Stimulated activated naive CD8-positive, alpha-beta T cell treated with anti-CD3 and anti-CD28 coated beads, Interleukin-15, Interleukin-2, amounts not matched to agents 100 ng/mL and 50 ng/mL, for 24 hours (primary cell): ENCODE data around the gene ARHGEF7.

Experiments used
- H3K27ac Mint-ChIP-seq: one replicate; pipeline ENCODE4 v1.8.0; 2021; ENCODE audit warnings: mild to moderate bottlenecking, mixed read lengths
- H3K27me3 Mint-ChIP-seq: one replicate; pipeline ENCODE4 v1.8.0; 2021; ENCODE audit warnings: mixed read lengths
- H3K36me3 Mint-ChIP-seq: one replicate; pipeline ENCODE4 v1.8.0; 2021; ENCODE audit warnings: low read depth, mixed read lengths
- H3K4me1 Mint-ChIP-seq: one replicate; pipeline ENCODE4 v1.8.0; 2021; ENCODE audit warnings: low read depth, mixed read lengths
- H3K4me3 Mint-ChIP-seq: one replicate; pipeline ENCODE4 v1.8.0; 2021; ENCODE audit warnings: mild to moderate bottlenecking, mixed read lengths
- H3K9me3 Mint-ChIP-seq: one replicate; pipeline ENCODE4 v1.8.0; 2021; ENCODE audit warnings: mixed read lengths

The ARHGEF7 gene

DNA sequence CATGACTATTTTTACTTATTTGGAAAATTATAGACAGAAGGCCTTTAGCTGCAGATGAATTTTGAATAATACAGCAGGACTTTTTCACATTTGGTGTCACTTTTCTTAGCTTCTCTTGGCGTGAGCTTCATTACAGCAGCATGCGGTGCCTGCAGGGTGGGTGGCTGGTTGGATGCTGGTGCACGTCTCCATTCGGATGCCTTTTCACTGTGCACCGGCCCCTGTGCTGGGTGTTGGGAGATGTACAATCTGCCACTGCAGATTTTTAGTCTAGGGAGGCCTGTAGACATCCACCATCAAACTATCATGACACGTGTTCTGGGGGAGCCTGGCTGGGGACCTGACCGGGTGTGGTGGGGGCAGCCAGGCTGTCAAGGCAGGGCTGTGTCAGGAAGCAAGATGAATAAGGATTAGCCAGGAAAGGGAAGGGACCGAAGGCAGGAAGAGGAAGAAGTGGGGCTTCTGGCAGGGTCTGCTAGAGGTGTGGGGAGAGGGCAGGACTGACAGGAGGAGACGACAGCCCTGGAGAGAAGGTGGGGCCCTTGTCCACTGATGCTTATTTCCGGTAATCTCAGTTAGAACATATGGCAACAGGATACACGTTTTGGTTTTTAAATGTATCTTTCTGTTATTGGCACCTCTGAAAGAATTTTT, 88.8 kb downstream of the ARHGEF7 start:
- H3K36me3 Mint-ChIP-seq, result peaks cover 37% of the 10 kb centered on the region
- peaks cover 78% of the 10 kb centered on the region for H3K4me1 Mint-ChIP-seq
- peak overlapping the region; percentile 71 for H3K27ac Mint-ChIP-seq
- no peaks in the 10 kb centered on the region for H3K27me3 Mint-ChIP-seq
- H3K4me3 Mint-ChIP-seq, result peak overlapping the region; percentile 12
- H3K9me3 Mint-ChIP-seq, result no peaks in the 10 kb centered on the region

DNA sequence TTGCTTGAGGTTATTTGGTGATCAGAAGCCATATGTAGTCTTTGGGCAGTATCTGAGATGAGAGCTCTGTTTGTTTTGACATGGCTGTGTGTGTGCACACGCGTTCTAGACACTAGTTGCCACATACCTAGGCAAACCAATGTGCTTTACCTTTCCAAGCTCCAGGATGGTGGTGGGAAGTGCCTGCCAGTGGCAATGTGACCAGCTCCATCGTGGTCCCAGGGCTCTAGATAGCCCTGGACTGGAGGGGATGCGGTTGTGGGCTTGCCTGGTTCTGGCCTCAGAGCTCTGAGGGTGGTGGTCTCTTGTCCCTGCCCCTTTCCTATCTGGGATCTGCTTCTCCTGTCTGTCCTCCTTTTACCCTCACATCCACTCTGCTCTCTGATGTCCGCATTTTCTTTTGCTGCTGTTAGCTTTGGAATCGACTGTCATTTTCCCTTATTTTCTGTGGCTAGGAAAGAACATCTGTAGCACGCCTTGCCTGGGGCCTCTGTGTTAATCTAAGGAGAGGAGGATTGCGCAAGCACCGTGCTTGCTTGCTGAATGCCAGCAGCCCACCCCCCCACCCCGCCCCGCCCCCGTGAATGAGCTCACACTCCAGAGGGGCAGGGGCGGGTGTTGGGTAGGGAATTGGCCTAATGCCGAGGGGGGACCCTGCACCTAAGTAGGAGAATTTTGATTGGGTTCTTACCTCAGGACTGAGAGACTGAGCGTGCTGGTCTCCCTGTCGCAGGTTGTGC, 89.5 kb downstream of the ARHGEF7 start:
- H3K4me1 Mint-ChIP-seq, result peaks cover 73% of the 10 kb centered on the region
- H3K27ac Mint-ChIP-seq, result peak overlapping the region; percentile 41
- H3K4me3 Mint-ChIP-seq, result no peak overlapping the region
- H3K9me3 Mint-ChIP-seq, result no peaks in the 10 kb centered on the region
- peaks cover 35% of the 10 kb centered on the region for H3K36me3 Mint-ChIP-seq
- H3K27me3 Mint-ChIP-seq, result no peaks in the 10 kb centered on the region

DNA sequence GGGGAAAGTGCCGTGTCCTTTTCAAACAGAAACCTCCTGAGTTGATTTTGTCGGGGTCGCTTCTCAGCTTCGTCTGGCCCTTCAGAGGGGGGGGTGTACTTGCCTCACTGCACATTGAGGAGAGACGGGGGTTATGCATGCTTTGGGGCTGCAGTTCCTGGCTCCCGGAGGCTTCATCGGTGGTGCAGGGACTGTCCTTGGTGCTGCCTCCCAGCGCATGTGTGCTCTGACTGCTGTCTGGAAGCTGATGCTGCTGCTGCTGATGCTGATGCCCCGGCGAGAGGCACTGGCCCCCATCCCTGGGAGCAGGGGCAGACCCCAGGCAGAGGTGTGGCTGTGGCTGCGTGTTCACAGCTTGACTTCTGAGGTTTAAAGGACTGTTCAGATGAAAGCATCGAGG, 91.0 kb downstream of the ARHGEF7 start:
- H3K27me3 Mint-ChIP-seq, result no peaks in the 10 kb centered on the region
- H3K4me1 Mint-ChIP-seq, result peaks cover 67% of the 10 kb centered on the region
- H3K36me3 Mint-ChIP-seq, result peaks cover 35% of the 10 kb centered on the region
- no peak overlapping the region for H3K4me3 Mint-ChIP-seq
- no peak overlapping the region for H3K27ac Mint-ChIP-seq
- no peaks in the 10 kb centered on the region for H3K9me3 Mint-ChIP-seq

DNA sequence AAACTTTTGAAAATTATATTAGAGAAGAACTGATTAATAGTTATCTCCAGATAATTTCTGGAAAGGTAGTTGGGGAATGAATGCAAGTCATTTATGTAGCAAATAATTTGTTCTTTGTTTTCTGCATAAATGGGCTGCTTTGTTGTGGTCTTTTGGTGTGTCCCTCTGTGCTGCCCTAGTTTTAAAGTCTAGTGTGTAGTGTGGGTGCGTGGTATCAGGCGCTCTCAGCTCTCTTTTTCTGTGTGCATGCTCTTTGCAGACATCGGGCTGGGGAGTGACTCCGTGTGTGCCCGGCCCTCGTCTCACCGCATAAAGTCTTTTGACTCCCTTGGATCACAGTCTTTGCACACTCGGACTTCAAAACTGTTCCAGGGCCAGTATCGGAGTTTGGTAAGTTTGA, 94.5 kb downstream of the ARHGEF7 start:
- Mint-ChIP-seq H3K27ac (no peak overlapping the region), H3K4me1 (peaks cover 48% of the 10 kb centered on the region), H3K27me3 (no peaks in the 10 kb centered on the region), H3K36me3 (peaks cover 41% of the 10 kb centered on the region), H3K9me3 (no peaks in the 10 kb centered on the region), H3K4me3 (no peak overlapping the region)

DNA sequence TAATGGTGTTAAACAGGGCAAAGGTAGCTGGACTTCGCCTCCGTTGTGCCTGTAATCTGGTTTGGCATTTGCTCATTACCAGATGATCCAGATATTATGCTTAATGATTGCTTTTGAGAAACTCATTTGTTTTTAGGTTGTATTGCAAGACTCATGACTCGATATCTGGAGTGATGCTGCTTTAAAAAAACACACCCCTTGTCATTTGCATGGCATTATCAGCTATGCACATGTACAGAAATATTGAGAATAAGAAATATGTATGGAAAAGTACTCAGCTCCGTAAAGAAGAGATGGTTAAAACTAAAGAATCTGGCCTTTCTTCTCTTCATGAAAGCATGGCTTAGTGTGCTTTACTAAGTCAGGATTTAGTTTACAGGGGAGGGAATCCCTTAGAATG, 95.0 kb downstream of the ARHGEF7 start:
- Mint-ChIP-seq H3K36me3 (peaks cover 39% of the 10 kb centered on the region), H3K27ac (no peak overlapping the region), H3K4me3 (no peak overlapping the region), H3K9me3 (no peaks in the 10 kb centered on the region), H3K27me3 (no peaks in the 10 kb centered on the region), H3K4me1 (peaks cover 47% of the 10 kb centered on the region)

DNA sequence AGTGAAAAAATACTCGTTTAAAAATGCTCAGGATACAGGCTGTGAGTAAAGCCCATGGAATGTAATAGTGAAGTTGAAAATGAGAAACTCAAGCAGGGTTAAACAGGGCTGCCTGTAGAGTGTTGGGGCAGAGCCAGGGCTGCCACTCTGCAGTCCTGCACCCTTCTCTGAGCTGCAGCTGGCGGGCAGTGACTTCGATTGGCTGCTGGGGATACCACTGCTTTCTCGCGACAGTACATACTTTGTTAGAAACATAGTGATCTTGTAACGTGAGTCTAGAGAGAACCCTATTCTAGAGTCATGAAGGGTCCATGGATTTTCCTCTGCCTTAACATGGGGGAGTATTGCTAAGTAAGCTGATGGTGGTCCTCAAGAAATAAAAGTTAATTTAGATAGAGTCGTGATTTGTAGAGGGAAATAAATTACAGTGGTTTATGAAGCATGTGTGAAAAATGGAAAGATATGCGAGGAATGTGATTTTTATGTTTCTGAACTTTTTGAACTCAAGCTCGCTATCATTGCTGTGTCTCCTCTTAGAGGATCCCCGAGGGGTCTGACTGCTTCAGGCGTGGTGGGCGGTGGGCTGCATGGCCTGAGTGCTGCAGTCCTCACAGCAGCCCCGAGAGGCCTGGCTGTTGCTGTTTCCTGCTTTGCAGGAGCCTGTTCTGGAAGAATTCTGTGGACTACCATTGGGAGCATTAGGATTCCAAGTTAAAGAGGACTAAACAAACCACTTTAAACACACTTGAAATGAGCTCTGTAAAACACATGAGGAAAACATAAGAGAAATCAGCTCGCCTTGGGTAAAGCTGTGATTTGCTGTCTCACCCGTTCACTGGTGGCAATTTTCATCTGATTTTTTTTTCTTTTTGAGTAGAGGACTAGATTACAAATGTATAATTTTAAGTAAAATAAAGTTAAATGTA, 95.7 kb downstream of the ARHGEF7 start:
- Mint-ChIP-seq H3K4me1 (peaks cover 48% of the 10 kb centered on the region), H3K4me3 (no peak overlapping the region), H3K36me3 (peaks cover 32% of the 10 kb centered on the region), H3K27ac (no peak overlapping the region), H3K27me3 (no peaks in the 10 kb centered on the region), H3K9me3 (no peaks in the 10 kb centered on the region)

DNA sequence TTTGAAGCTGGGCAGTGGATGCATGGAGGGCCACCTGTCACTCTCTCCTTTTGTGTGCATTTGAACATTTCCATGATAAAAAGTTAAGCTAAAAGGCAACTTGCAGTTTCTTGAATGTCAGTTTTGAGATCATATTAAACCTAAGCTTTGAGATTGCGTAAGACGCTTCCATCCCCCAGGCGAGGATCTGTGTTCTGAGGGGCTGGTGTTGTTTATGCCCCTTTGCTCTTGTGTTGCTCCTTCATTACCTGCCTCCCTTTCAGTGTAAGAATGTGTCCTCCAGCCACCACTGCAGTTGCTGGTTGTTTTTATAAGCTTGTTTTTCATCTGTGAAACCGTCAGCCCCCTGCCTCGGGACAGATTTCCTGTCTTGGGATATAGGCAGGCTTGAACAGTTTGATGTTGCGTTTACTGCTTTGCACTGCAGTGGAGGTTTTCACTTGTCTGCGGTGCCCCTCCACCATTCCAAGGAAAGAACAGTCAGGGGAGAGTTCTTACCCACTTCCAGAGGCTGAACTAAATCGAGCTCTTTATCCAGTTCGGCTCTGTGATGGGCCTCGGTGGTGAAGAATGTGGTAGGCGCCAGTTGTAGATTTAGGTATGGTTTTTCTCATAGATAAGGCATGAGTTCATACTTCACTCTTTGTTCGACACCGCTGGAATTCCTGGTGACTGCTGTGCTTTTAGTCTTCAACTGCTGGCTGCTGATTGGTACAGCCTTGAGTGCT, 96.8 kb downstream of the ARHGEF7 start:
- Mint-ChIP-seq H3K36me3 (peaks cover 24% of the 10 kb centered on the region), H3K27me3 (no peaks in the 10 kb centered on the region), H3K9me3 (no peaks in the 10 kb centered on the region), H3K4me1 (peaks cover 53% of the 10 kb centered on the region), H3K27ac (no peak overlapping the region), H3K4me3 (no peak overlapping the region)

DNA sequence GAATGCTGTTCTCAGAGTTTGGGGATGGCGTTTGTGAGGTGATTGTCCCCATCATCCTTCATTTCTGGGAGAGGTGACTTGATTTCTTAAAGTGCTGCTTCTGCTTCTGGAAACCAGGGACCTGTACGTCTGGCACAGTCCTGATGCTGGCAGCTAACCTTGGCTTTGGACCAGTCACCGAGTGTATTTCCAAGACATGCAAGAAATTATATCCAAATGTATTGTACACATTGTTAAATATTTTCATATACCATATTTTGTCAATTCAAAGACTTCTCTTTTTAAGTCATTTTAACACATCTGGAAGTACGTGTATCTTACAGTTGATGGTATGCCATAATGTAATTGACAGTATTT, 97.4 kb downstream of the ARHGEF7 start:
- H3K4me1 Mint-ChIP-seq, result peaks cover 48% of the 10 kb centered on the region
- H3K36me3 Mint-ChIP-seq, result peaks cover 25% of the 10 kb centered on the region
- no peak overlapping the region for H3K27ac Mint-ChIP-seq
- H3K9me3 Mint-ChIP-seq, result no peaks in the 10 kb centered on the region
- H3K27me3 Mint-ChIP-seq, result no peaks in the 10 kb centered on the region
- no peak overlapping the region for H3K4me3 Mint-ChIP-seq

DNA sequence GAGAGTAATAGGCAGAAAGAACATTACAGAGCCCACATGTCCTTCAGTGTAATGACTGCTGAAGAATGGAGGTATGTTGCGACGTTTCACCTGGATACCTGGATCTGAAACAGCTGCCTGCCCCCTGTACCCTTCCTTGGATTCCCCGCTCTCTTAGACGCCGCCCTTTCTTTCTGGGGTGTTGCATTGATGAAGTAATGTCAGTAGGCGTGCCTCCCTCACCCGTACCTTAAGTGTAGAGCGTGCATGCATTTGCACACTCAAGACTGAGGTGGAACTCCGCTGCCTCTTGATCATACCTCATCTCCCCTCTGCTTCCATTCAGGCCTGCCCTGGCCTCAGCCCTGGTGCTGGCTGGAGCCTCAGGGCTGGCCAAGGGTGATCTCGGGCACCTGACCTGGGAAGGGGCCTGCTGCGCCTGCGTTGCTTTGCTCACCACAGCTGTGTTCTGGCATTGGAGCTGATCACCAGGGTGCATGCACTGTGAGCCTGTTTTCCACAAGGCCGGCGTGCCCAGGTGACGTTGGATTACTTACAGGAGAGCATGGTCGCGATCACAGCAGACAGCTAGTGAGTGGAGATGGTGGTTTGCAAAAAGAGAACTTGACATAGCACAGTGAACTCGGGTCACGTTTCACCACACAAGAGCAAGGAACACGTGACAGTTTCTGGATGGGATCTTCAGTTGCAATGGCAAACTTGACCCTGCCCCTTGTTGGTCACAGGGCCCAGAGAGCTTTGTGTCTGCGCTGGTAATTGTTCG, 99.0 kb downstream of the ARHGEF7 start:
- Mint-ChIP-seq H3K36me3 (peaks cover 32% of the 10 kb centered on the region), H3K9me3 (no peaks in the 10 kb centered on the region), H3K27me3 (no peaks in the 10 kb centered on the region), H3K27ac (no peak overlapping the region), H3K4me1 (peaks cover 39% of the 10 kb centered on the region), H3K4me3 (no peak overlapping the region)

DNA sequence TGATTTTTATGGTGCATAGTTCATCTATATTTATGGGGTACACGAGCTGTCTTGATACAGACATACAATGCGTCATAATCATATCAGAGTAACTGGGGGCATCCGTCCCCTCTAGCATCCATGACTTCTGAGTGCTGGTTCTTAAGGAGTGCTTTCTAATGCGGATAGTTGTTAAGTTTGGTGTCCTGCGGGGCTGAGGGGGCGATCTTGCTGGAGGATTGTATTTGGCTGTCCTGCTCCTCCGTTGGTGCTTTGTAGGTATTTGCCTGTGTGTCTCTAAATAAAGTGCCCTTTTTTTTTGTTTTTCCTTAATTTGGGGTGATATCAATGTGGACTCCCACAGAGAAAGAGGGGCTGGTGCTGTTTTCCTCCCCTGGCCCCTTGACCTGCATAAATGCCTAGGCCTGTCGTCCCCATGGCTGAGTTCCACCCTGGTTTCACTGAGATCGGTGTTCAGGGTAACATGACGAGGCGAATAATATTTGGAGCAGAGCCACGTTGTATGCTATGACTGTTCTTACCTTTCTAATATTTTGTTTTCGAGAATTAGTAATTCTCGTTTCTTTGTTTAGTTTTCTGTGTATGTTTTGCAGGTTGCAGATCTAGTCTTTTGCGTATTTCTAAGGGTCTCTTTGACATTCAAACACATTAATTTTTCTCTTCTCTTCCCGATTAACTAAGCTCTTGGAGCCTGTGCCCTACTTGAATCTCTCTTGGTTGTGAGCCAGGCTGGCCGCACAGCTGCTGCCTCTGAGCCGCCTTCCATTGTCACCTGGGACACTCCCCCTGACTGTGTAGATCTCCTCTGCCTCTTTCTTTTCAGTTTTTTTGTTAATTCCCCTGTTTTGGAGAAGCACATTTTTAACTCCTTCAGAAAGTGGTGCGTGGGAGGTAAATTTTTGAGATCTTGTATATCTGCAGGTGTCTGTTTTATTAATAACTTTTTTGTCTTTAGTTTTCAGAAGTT, 100.3 kb downstream of the ARHGEF7 start:
- no peak overlapping the region for H3K4me3 Mint-ChIP-seq
- peaks cover 36% of the 10 kb centered on the region for H3K4me1 Mint-ChIP-seq
- no peaks in the 10 kb centered on the region for H3K27me3 Mint-ChIP-seq
- peaks cover 29% of the 10 kb centered on the region for H3K36me3 Mint-ChIP-seq
- peak overlapping the region; percentile 9 for H3K27ac Mint-ChIP-seq
- H3K9me3 Mint-ChIP-seq, result no peaks in the 10 kb centered on the region

DNA sequence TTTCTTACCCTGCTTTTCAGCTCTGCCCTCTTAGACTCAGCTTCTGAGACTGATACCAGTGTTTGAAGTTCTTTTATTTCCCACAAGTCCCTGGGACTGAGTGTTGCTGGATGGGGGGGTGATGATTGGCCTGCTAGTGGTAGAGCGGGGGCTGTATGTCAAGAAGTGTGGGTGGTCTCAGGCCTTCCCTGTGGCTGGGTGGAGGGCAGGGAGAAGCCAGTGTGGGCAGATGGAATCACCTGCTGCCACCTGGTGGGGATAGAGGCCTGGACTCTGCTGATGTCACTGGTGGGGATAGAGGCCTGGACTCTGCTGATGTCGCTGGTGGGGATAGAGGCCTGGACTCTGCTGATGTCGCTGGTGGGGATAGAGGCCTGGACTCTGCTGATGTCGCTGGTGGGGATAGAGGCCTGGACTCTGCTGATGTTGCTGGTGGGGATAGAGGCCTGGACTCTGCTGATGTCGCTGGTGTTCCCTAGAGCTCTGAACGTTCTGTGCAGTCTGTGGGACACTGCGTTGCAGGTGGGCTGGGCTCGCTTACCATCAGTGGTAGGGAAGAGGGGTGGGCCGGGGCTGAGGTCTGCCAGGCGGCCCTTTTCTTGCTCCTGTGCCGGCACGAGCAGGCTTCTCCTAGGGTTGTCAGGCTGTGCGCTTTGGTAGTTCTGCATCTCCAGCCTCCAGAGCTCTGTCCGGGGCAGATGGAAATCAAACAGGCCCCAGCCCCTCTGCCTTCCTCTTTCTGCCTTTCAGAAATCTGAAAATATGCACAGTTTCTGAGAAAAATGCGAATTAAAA, 101.3 kb downstream of the ARHGEF7 start:
- H3K27me3 Mint-ChIP-seq, result no peaks in the 10 kb centered on the region
- H3K36me3 Mint-ChIP-seq, result peaks cover 20% of the 10 kb centered on the region
- H3K4me3 Mint-ChIP-seq, result no peak overlapping the region
- H3K27ac Mint-ChIP-seq, result no peak overlapping the region
- H3K4me1 Mint-ChIP-seq, result peaks cover 30% of the 10 kb centered on the region
- H3K9me3 Mint-ChIP-seq, result no peaks in the 10 kb centered on the region

DNA sequence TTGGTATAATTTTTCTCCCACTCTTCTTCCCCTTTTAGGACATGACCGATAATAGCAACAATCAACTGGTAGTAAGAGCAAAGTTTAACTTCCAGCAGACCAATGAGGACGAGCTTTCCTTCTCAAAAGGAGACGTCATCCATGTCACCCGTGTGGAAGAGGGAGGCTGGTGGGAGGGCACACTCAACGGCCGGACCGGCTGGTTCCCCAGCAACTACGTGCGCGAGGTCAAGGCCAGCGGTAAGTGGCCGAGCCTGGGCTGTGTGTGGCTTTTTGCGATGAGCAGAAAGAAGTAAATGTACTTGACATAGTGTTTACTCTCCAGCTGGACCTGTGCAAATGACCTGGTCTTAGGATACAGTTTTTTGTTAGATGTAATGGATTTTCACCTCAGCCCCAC, 102.5 kb downstream of the ARHGEF7 start:
- Mint-ChIP-seq H3K4me3 (no peak overlapping the region), H3K4me1 (peaks cover 24% of the 10 kb centered on the region), H3K36me3 (peaks cover 15% of the 10 kb centered on the region), H3K27me3 (no peaks in the 10 kb centered on the region), H3K9me3 (no peaks in the 10 kb centered on the region), H3K27ac (no peak overlapping the region)

DNA sequence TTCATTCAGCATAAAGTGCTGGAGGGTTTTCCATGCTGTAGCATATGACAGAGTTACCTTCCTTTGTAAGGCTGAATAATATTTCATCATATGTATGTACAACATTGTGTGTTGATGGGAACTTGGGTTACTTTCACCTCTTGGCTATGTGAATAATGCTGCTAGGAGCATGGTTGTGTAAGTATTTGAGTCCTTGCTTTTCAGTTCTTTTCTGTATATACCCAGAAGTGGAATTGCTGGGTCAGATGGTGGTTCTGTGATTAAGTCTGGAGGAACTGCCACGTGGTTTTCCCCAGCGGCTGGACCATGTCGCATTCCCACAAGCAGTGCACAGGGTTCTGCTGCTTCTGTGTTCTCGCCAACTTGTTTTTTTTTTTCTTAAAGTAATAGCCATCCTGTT, 104.2 kb downstream of the ARHGEF7 start:
- H3K4me1 Mint-ChIP-seq, result peaks cover 29% of the 10 kb centered on the region
- H3K27me3 Mint-ChIP-seq, result no peaks in the 10 kb centered on the region
- no peaks in the 10 kb centered on the region for H3K9me3 Mint-ChIP-seq
- peaks cover 15% of the 10 kb centered on the region for H3K36me3 Mint-ChIP-seq
- no peak overlapping the region for H3K4me3 Mint-ChIP-seq
- no peak overlapping the region for H3K27ac Mint-ChIP-seq
